Esophagus muscularis mucosa (tissue), 4 donors: Measurements from ENCODE around the gene MED29. TPM values are rescaled to one million over a fixed set of nuclear protein-coding genes. Genes with fewer than 3 reads are reported as not detected.
A peak's percentile ranks its signal among the peaks of the same experiment; 100 is the strongest.

Experiments used
- DNase-seq: peaks from one replicate; pipeline ENCODE4 v3.0.0-alpha.2; 2017; ENCODE audit errors: extremely low spot score
- H3K27ac ChIP-seq, 4 donors: fragments of 200-600 bp; sonication (generic); replicated peaks in 1 of 4; 1 replicate in 3 of 4; 2 replicates in 1 of 4; pipeline ENCODE4 v1.5.1; 2016 to 2019; ENCODE audit warnings: mild to moderate bottlenecking in 1 of 4
- H3K27me3 ChIP-seq, 4 donors: fragments of 200-600 bp; sonication (generic); one replicate each; pipeline versions ENCODE4 v1.5.1 to v1.6.0; 2016 to 2019
- H3K36me3 ChIP-seq, 4 donors: fragments of 200-600 bp; sonication (generic); one replicate each; pipeline ENCODE4 v1.5.1; 2016 to 2019
- H3K4me1 ChIP-seq, 4 donors: fragments of 200-600 bp; sonication (generic); one replicate each; pipeline ENCODE4 v1.5.1; 2016 to 2019
- H3K4me3 ChIP-seq, 4 donors: fragments of 200-600 bp; sonication (generic); 1 replicate in 2 of 4; 2 replicates in 2 of 4; pipeline ENCODE4 v1.5.1; 2016 to 2019; ENCODE audit warnings: mild to moderate bottlenecking in 4 of 4, moderate library complexity in 1 of 4
- H3K9me3 ChIP-seq, 4 donors: fragments of 200-600 bp; sonication (generic); 1 replicate in 3 of 4; 2 replicates in 1 of 4; pipeline ENCODE4 v1.5.1; 2016 to 2019
- CTCF ChIP-seq, 3 experiments: fragments of 200-600 bp in 2 of 3; fragments of 450-650 bp in 1 of 3; sonication (generic) in 2 of 3; IDR thresholded peaks; one replicate each; pipeline ENCODE4 v1.5.1; 2017 to 2019; ENCODE audit warnings: antibody characterized with exemption in 3 of 3, mild to moderate bottlenecking in 2 of 3, moderate library complexity in 1 of 3
- EP300 ChIP-seq: sonication (generic); formaldehyde crosslinking; IDR thresholded peaks from one replicate; pipeline ENCODE4 v1.6.1; 2017; ENCODE audit warnings: antibody characterized with exemption
- POLR2A ChIP-seq: fragments of 450-650 bp; IDR thresholded peaks from one replicate; pipeline ENCODE4 v1.6.1; 2017; ENCODE audit warnings: antibody characterized with exemption, moderate library complexity, mild to moderate bottlenecking, low read depth
- POLR2AphosphoS5 ChIP-seq, 2 donors: sonication (generic); formaldehyde crosslinking; IDR thresholded peaks; one replicate each; pipeline ENCODE4 v1.6.1; 2017; ENCODE audit warnings: antibody characterized with exemption in 2 of 2
- WGBS: methylation state at CpG from one replicate; pipeline ENCODE4 v1.1.5; 2018; 5-methylcytosine and 5-hydroxymethylcytosine counted together
- intact Hi-C: fragments of 100-400 bp; cut with DNase I; formaldehyde crosslinking; loops from one replicate; pipeline ENCODE4 v1.15.1; 2023
- total RNA-seq, 4 donors: library from RNA; depleted of rRNA; stranded (reverse); fragments of >200 nt; gene quantifications; one replicate each; pipeline versions ENCODE4 v1.1.0 to v1.2.1, GENCODE V29; 2016

MED29 gene
- total RNA-seq, 4 donors from 2014 or later = 24.9 to 58.0 (median 38.3) TPM

GRCh38 chr19:39436350-39436716, 45.2 kb downstream of the MED29 start:
- Histone ChIP-seq H3K27ac (peak overlapping the region; percentile 78 to 95 (median 84)), H3K36me3 (peaks cover 26 to 37% (median 36%) of the 10 kb centered on the region in 4 donors), H3K27me3 (no peaks in the 10 kb centered on the region), H3K9me3 (no peaks in the 10 kb centered on the region), H3K4me1 (peaks cover 25 to 44% (median 39%) of the 10 kb centered on the region in 4 donors), H3K4me3 (peak overlapping the region; percentile 76 to 84 (median 82))
- DNase-seq = no peak
- TF ChIP-seq CTCF (IDR thresholded peaks at IDR 0.05) = no peak
- TF ChIP-seq POLR2AphosphoS5 (IDR thresholded peaks at IDR 0.05) = no peak
- no peak for TF ChIP-seq EP300
- TF ChIP-seq POLR2A = no peak
- intact Hi-C loops = no loop called here
- WGBS = 2% methylated on average over 2 of the region's 2 CpGs

GRCh38 chr19:39438270-39438934, 47.2 kb downstream of the MED29 start:
- Histone ChIP-seq H3K9me3 (no peaks in the 10 kb centered on the region), H3K4me3 (no peak overlapping the region), H3K4me1 (peaks cover 25 to 41% (median 37%) of the 10 kb centered on the region in 4 donors), H3K36me3 (peaks cover 6 to 16% (median 16%) of the 10 kb centered on the region in 4 donors), H3K27me3 (no peaks in the 10 kb centered on the region), H3K27ac (no peak overlapping the region)
- 86% methylated on average over 9 of the region's 9 CpGs for WGBS
- no peak for DNase-seq
- intact Hi-C loops = no loop called here
- TF ChIP-seq EP300 (no peak), POLR2A (no peak), CTCF (IDR thresholded peaks at IDR 0.05) (no peak), POLR2AphosphoS5 (IDR thresholded peaks at IDR 0.05) (no peak)

GRCh38 chr19:39444598-39445195, 53.5 kb downstream of the MED29 start:
- no peaks in the 10 kb centered on the region for H3K27me3 ChIP-seq
- H3K4me1 ChIP-seq = peaks cover 39 to 62% (median 57%) of the 10 kb centered on the region in 4 donors
- peak overlapping the region; percentile 73 to 96 (median 90) for H3K4me3 ChIP-seq
- TF ChIP-seq POLR2AphosphoS5 (IDR thresholded peaks at IDR 0.05) = no peak
- no peak for TF ChIP-seq EP300
- no peak for TF ChIP-seq CTCF (IDR thresholded peaks at IDR 0.05)
- TF ChIP-seq POLR2A = no peak
- intact Hi-C loops = loop anchor here (2.0 to 5.0 kb wide), 2 partner anchors 32 to 88 kb away; partner anchors contain the start of genes EID2B and PLEKHG2
- 4% methylated on average over 17 of the region's 17 CpGs for WGBS
- peaks cover 0 to 20% (median 8%) of the 10 kb centered on the region in 4 donors for H3K36me3 ChIP-seq
- peak overlapping the region; percentile 91 to 96 (median 94) for H3K27ac ChIP-seq
- H3K9me3 ChIP-seq = no peaks in the 10 kb centered on the region
- no peak for DNase-seq

- TF ChIP-seq POLR2A = peak; percentile 89
- TF ChIP-seq POLR2AphosphoS5 (IDR thresholded peaks at IDR 0.05) = peak; percentile 99 to 100
- no peak for TF ChIP-seq EP300
- intact Hi-C loops = loop anchor here (2.0 to 5.0 kb wide), 2 partner anchors 33 to 87 kb away; partner anchors contain the start of genes EID2B and PLEKHG2
- peaks cover 43 to 63% (median 60%) of the 10 kb centered on the region in 4 donors for H3K4me1 ChIP-seq
Measured at GRCh38 chr19:39445196-39446111, 54.3 kb downstream of the MED29 start, which contains the start of gene SUPT5H. Gene SUPT5H (plus strand): TSS chr19:39445582. CDS start chr19:39445891, 309 bp downstream.

More at GRCh38 chr19:39445196-39446111, 54.3 kb downstream of the MED29 start, which contains the start of gene SUPT5H:
- under 1% methylated on average over 43 of the region's 68 CpGs for WGBS
- Histone ChIP-seq H3K4me3 (peak within 1 kb of the TSS; percentile 73 to 96 (median 90)), H3K27ac (peak within 1 kb of the TSS; percentile 91 to 96 (median 94)), H3K36me3 (peaks cover 0 to 23% (median 8%) of the 10 kb centered on the region in 4 donors), H3K9me3 (no peaks in the 10 kb centered on the region), H3K27me3 (no peaks in the 10 kb centered on the region)
- peak; percentile 99 for DNase-seq
